ENCODE measurements around the gene ENG.
"Not testable (repeated sequence)": the region's sequence is repeated elsewhere in the genome, so short reads cannot be mapped to it uniquely, and the experiment has no call there.

The ENG gene

GRCh38 chr9:127838375-127839078 is 15.9 kb downstream of the ENG start:
- no peak for DNase-seq

- no peak for DNase-seq
Observed at GRCh38 chr9:127837346-127837745, 17.1 kb downstream of the ENG start.

- not testable (repeated sequence) for DNase-seq
Observed at GRCh38 chr9:127836561-127836960, 17.9 kb downstream of the ENG start.

GRCh38 chr9:127835991-127836516 is 18.4 kb downstream of the ENG start:
- no peak for DNase-seq

- DNase-seq: no peak
Observed at GRCh38 chr9:127833555-127833954, 20.9 kb downstream of the ENG start.

GRCh38 chr9:127832248-127832647 is 22.2 kb downstream of the ENG start:
- DNase-seq: no peak

GRCh38 chr9:127829205-127829906 is 25.1 kb downstream of the ENG start:
- no peak for DNase-seq

- peak; percentile 73 for DNase-seq
Observed at GRCh38 chr9:127828262-127829031, 26.0 kb downstream of the ENG start.

- no peak for DNase-seq
Observed at GRCh38 chr9:127826253-127826913, 28.1 kb downstream of the ENG start.

- DNase-seq: peak; percentile 89
Observed at GRCh38 chr9:127825319-127826051, 29.0 kb downstream of the ENG start.

- no peak for DNase-seq
Observed at GRCh38 chr9:127822108-127822507, 32.4 kb downstream of the ENG start.

GRCh38 chr9:127818574-127818973 is 35.9 kb downstream of the ENG start:
- DNase-seq: no peak

GRCh38 chr9:127817881-127818434 is 36.5 kb downstream of the ENG start:
- DNase-seq: no peak

- DNase-seq: no peak
Observed at GRCh38 chr9:127816728-127817127, 37.7 kb downstream of the ENG start.

- no peak for DNase-seq
Observed at GRCh38 chr9:127816362-127816725, 38.1 kb downstream of the ENG start.

- DNase-seq: no peak
Observed at GRCh38 chr9:127815512-127816361, 38.7 kb downstream of the ENG start.

- no peak for DNase-seq
Observed at GRCh38 chr9:127814619-127815511, 39.6 kb downstream of the ENG start.

GRCh38 chr9:127813686-127814226 is 40.7 kb downstream of the ENG start:
- no peak for DNase-seq

- DNase-seq: no peak
Observed at GRCh38 chr9:127812936-127813675, 41.4 kb downstream of the ENG start.
